Erythroblast (primary cell): ENCODE data around the gene MMADHC.

Source experiments
- GATA1 ChIP-seq: IDR thresholded peaks from 2 replicates; pipeline ENCODE4 v1.6.1; 2011; ENCODE audit warnings: low read depth, mild to moderate bottlenecking, control low read depth, low read length, moderate library complexity
- POLR2A ChIP-seq: IDR thresholded peaks from 2 replicates; pipeline ENCODE4 v1.6.1; 2011; ENCODE audit warnings: mild to moderate bottlenecking, low read length

GRCh38 chr2:149577269-149577668, 10.3 kb downstream of the MMADHC start:
- TF ChIP-seq POLR2A (no peak), GATA1 (no peak)
